Mesothelial cell of epicardium (in vitro differentiated cells): Measurements from ENCODE around the gene EIF4E. TPM values are rescaled to one million over a fixed set of nuclear protein-coding genes. Genes with fewer than 3 reads are reported as not detected.

Experiments
- DNase-seq, 2 experiments: peaks; one replicate each; pipeline ENCODE4 v3.0.0; 2021; ENCODE audit warnings: low spot score in 2 of 2; ENCODE audit not compliant: unreplicated experiment in 2 of 2
- H3K27ac Mint-ChIP-seq: 2 replicates; pipeline ENCODE4 v1.8.0; 2021; ENCODE audit warnings: mixed read lengths
- H3K27me3 Mint-ChIP-seq: 2 replicates; pipeline ENCODE4 v1.8.0; 2021; ENCODE audit warnings: low read depth, mixed read lengths
- H3K36me3 Mint-ChIP-seq: 2 replicates; pipeline ENCODE4 v1.8.0; 2021; ENCODE audit warnings: mixed read lengths
- H3K4me1 Mint-ChIP-seq: 2 replicates; pipeline ENCODE4 v1.8.0; 2021; ENCODE audit warnings: mixed read lengths
- H3K4me3 Mint-ChIP-seq: 2 replicates; pipeline ENCODE4 v1.8.0; 2021; ENCODE audit warnings: mild to moderate bottlenecking, moderate library complexity, mixed read lengths
- H3K9me3 Mint-ChIP-seq: 2 replicates; pipeline ENCODE4 v1.8.0; 2021; ENCODE audit warnings: mixed read lengths
- CTCF ChIP-seq: fragments of 200-600 bp; sonication (generic); IDR thresholded peaks from one replicate; pipeline ENCODE4 v1.5.0; 2021; ENCODE audit warnings: antibody characterized with exemption; ENCODE audit not compliant: unreplicated experiment
- total RNA-seq: library from RNA; stranded (reverse); gene quantifications from 3 replicates; pipeline ENCODE4 v1.2.1, GENCODE V29; 2021

The EIF4E gene
- total RNA-seq, 1 donor from 2014 or later: 87.9 TPM

GRCh38 chr4:98865059-98865458, 63.9 kb downstream of the EIF4E start:
- H3K27me3 Mint-ChIP-seq: no peaks in the 10 kb centered on the region
- no peaks in the 10 kb centered on the region for H3K36me3 Mint-ChIP-seq
- H3K4me1 Mint-ChIP-seq: no peaks in the 10 kb centered on the region
- no peak overlapping the region for H3K27ac Mint-ChIP-seq
- no peaks in the 10 kb centered on the region for H3K9me3 Mint-ChIP-seq
- no peak for DNase-seq
- H3K4me3 Mint-ChIP-seq: no peak overlapping the region
- TF ChIP-seq CTCF: no peak

GRCh38 chr4:98864560-98864959, 64.4 kb downstream of the EIF4E start:
- H3K4me1 Mint-ChIP-seq: no peaks in the 10 kb centered on the region
- DNase-seq: no peak
- no peaks in the 10 kb centered on the region for H3K27me3 Mint-ChIP-seq
- no peaks in the 10 kb centered on the region for H3K9me3 Mint-ChIP-seq
- no peak overlapping the region for H3K4me3 Mint-ChIP-seq
- H3K36me3 Mint-ChIP-seq: no peaks in the 10 kb centered on the region
- no peak overlapping the region for H3K27ac Mint-ChIP-seq
- no peak for TF ChIP-seq CTCF

- no peaks in the 10 kb centered on the region for H3K36me3 Mint-ChIP-seq
- TF ChIP-seq CTCF: no peak
- no peaks in the 10 kb centered on the region for H3K9me3 Mint-ChIP-seq
- H3K27me3 Mint-ChIP-seq: no peaks in the 10 kb centered on the region
- H3K4me3 Mint-ChIP-seq: no peak overlapping the region
- no peak for DNase-seq
- H3K27ac Mint-ChIP-seq: no peak overlapping the region
- no peaks in the 10 kb centered on the region for H3K4me1 Mint-ChIP-seq
Observed at GRCh38 chr4:98862371-98862770, 66.6 kb downstream of the EIF4E start.

GRCh38 chr4:98861100-98861884, 67.6 kb downstream of the EIF4E start:
- H3K4me3 Mint-ChIP-seq: no peak overlapping the region
- H3K9me3 Mint-ChIP-seq: no peaks in the 10 kb centered on the region
- H3K36me3 Mint-ChIP-seq: no peaks in the 10 kb centered on the region
- no peaks in the 10 kb centered on the region for H3K27me3 Mint-ChIP-seq
- no peak overlapping the region for H3K27ac Mint-ChIP-seq
- no peak for TF ChIP-seq CTCF
- H3K4me1 Mint-ChIP-seq: no peaks in the 10 kb centered on the region
- no peak for DNase-seq

GRCh38 chr4:98851806-98852205, 77.1 kb downstream of the EIF4E start:
- no peak for TF ChIP-seq CTCF
- Mint-ChIP-seq H3K4me1 (no peaks in the 10 kb centered on the region), H3K4me3 (no peak overlapping the region), H3K36me3 (no peaks in the 10 kb centered on the region), H3K27me3 (no peaks in the 10 kb centered on the region), H3K27ac (no peak overlapping the region), H3K9me3 (peaks cover 13% of the 10 kb centered on the region)
- no peak for DNase-seq
